Activated CD4-positive, CD25-positive, alpha-beta regulatory T cell treated with anti-CD3 and anti-CD28 coated beads, Interleukin-2, amount 50 U/mL, for 16 hours (primary cell): ENCODE results near the gene CYGB.

Experiments used
- DNase-seq: peaks from one replicate; pipeline ENCODE4 v3.0.0-alpha.2; 2020; ENCODE audit warnings: low read depth, low spot score

Gene CYGB

GRCh38 chr17:76550712-76551615, 13.5 kb upstream of the CYGB start:
- DNase-seq = no peak

DNA sequence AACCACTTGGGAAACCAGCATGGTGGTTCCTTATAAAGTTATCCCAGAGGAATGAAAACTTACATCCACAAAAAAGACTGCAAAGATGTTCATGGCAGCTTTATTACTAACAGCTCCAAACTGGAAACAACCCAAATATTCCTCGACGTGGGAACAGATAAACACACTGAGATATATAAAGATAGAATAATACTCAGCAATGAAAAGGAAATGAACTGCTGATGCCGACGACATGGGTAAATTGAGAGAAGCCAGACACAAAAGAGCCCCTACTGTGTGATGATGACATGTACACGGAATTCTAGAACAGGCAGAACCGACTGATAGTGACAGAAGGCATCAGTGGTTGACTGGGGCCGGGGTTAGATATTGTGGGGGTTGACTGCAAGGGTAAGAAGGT, 12.0 kb upstream of the CYGB start:
- DNase-seq = no peak

GRCh38 chr17:76549215-76549518, 11.7 kb upstream of the CYGB start:
- DNase-seq = no peak

GRCh38 chr17:76548378-76549214, 11.1 kb upstream of the CYGB start:
- no peak for DNase-seq

GRCh38 chr17:76547642-76548202, 10.2 kb upstream of the CYGB start:
- DNase-seq = no peak

- DNase-seq = no peak
Observed at GRCh38 chr17:76547183-76547641, 9.7 kb upstream of the CYGB start.

GRCh38 chr17:76546556-76547182, 9.2 kb upstream of the CYGB start:
- DNase-seq = no peak

- no peak for DNase-seq
Observed at GRCh38 chr17:76545918-76546555, 8.5 kb upstream of the CYGB start.

- DNase-seq = no peak
Observed at GRCh38 chr17:76544546-76545365, 7.2 kb upstream of the CYGB start.

DNA sequence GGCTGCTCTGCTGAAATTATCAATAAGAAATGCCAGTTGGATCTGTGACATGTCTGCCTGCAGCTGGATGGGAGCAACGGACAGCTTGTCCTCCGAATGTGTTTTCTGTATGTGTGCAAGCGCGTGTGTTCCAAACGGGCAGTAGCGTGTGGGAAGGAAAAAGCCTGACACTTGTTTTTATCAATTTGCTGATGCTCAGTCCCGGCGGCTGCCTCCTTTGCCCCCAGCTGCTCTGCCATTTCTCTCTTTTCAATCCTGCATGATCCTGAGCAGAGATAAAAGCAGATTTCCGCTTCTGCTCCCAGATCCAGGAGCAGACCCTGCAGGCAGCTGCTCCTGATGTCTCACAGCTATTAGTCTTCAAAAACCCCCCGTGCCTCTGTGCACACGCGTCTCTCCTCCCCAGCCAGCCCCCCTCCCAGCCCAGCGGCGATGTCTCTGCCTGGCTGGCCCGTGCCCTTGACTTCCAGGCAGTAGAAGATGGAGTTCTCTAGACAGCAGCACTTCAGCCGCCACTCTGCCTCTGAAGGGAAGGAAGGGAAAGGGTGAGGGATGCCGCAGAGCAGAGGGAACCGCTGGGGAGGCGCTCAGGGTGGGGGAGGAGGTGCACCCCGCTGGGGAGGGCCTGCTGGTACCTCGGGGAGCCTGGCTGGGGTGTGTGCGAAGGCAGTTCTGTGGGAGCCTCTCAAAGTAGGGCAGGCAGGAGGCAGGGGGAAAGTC, 6.5 kb upstream of the CYGB start:
- no peak for DNase-seq

DNA sequence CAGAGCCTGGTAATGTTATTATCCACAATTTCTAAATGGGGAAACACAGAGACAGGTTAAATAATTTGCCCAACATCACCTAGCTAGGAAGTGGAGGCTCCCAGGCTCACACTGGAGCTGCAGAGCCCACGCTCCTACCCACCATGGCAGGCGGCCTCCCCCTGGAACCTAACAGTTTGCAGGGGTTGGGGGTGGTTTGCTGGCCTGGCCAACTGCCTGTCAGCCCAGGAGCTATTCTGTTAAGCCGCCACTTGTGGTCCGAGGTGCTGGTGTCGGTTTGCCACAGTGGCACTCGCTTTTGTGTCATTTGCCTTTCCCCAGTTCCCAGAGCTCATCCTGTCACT, 5.9 kb upstream of the CYGB start:
- DNase-seq = no peak

DNA sequence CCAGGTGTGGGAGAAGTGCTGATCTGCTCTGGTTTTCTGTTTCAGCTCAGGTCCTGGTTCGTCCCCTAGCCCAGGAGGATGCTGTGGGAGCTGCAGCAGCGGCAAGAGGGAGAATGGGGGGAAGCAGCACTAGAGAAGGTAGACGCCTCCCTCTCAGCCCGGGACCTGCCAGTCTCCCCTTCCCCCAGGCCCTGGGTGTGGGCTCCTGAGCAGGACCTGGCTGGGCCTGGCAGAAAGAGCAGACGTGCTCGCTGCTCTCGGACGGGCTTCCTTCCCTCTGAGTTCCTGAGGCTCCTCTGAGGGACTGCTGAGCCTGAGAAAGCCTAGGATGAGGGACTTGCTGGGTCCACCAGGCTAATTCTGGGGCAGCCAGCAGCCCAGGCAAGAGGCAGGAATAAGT, 5.5 kb upstream of the CYGB start:
- no peak for DNase-seq

- DNase-seq = no peak
Observed at GRCh38 chr17:76542566-76542971, 5.1 kb upstream of the CYGB start.

DNA sequence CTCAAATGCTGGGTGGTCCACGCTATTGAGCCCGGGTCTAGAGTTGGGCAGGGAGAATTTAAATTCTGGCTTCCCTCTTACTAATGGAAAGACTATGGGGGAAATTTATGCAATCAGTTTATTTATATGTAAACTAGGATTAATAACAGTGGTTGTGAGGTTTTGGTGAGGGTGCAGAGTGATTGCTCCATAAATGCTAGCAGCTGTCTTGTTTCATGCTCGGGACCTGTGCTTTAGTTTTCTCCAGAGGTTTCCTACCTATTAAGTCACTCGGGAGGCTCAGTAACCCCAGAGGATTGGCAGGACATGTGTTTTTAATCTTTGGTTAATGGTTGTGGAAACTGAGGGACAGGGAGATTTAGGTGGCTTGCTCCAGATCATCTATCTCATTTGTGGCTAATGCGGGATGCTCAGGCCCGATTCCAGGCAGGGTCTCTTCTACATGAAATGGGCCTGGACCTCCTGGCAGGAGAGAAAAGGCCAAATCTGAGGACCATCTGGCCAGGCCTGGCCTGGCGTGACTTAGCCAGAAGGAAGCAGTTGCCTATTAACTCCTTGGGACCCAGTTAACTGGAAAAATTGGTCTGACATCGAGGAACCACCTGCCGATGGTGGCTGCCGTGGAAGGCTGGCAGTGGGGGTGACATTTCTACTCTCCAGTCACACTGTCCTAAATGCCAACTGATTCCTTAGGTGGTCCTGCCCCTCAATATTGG, 4.4 kb upstream of the CYGB start:
- DNase-seq = no peak

DNA sequence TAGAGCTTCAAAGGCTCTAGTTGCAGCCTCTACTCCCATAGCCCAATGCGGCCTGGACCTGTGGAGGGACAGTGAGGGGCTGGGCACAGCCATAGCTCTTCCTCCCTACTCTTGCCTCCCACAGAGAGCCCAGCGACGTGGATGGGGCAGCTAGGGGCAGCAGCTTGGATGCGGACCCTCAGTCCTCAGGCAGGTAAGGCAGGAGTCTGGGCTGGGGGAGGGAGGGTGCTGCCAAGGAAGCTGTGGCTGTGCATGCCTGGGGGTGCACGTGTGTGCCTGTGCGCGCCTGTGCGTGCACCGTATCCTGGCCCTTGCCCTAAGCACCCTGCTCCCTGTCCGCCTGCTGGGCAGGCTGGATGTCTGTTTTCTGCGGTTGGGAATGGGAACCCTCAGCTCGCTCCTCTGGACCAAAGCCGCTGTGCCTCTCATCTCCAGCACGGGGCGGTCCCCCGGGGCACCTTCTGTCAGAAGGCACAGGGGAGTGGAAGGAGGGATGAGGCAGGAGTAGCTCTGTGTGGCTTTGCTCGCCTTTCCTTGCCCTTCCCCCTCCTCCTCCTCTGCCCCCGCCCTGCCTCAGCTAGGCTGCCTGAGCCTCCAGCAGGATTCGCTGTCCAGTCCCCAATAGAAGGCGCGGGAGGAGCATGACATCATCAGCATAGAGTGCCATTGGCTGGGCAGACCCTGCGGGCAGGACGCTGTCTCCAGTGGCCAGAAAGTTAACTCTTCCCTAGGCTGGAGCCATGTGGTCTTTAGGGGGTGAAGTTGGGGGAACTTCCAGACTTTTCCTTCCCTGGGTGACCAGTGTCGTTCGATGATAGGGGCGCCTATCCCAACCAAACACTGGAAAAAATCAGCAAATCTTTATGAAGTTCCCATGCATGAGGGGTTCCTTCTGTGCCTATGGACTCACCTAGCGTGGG, 3.1 kb upstream of the CYGB start:
- no peak for DNase-seq

- DNase-seq = no peak
Observed at GRCh38 chr17:76539631-76540271, 2.2 kb upstream of the CYGB start, which contains the start of gene PRCD. Gene PRCD, plus strand, starts transcription at chr17:76540044. Its CDS starts 98 bp downstream, at chr17:76540142.

DNA sequence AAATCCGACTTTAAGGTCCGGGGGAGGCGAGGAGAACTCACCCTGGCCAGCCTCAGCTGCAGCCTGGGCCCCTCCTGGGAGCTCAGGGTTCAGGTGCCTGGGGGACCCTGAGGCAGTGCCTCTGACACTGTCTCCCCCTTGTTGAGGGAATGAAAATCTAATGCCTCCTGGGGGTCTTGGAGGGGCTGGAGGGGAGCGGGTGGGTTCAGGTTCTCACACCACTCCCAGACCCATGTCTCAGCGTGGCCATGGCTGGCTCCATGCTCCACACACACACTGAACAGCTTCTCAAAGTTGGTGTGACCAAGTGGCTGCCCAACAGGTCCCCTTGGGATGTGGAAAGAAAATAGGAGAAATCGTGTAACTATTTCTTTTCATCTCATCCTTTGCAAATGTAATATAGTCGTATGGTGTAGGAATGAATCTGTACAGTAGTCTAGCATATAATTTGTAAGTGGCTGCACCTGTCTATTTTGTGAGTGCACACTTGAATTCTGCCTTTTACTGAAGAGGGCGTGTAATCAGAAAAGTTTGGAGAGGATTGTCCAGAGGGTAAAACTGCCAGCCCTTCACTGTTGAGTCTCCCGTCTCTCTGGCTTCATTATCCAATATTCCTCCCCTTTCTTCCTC, 1.5 kb upstream of the CYGB start:
- no peak for DNase-seq
